Gastroesophageal sphincter (tissue), 3 donors: Measurements from ENCODE around the gene SREBF2.

Experiments
- CTCF ChIP-seq, 4 experiments: fragments of 200-600 bp in 2 of 4; fragments of 450-650 bp in 2 of 4; sonication (generic) in 1 of 4; IDR thresholded peaks; one replicate each; pipeline ENCODE4 v1.5.1; 2017 to 2019; ENCODE audit warnings: antibody characterized with exemption in 4 of 4, mild to moderate bottlenecking in 2 of 4, moderate library complexity in 2 of 4
- EP300 ChIP-seq: sonication (generic); formaldehyde crosslinking; IDR thresholded peaks from one replicate; pipeline ENCODE4 v1.6.1; 2017; ENCODE audit warnings: antibody characterized with exemption, mild to moderate bottlenecking
- POLR2AphosphoS5 ChIP-seq: sonication (generic); formaldehyde crosslinking; IDR thresholded peaks from one replicate; pipeline ENCODE4 v1.6.1; 2017; ENCODE audit warnings: antibody characterized with exemption

GRCh38 chr22:41951898-41952474, 119.1 kb downstream of the SREBF2 start, which contains the start of gene SMIM45:
- TF ChIP-seq CTCF (IDR thresholded peaks at IDR 0.05) (no peak), POLR2AphosphoS5 (no peak), EP300 (no peak)
